K562 (cell line): Measurements from ENCODE around the gene MSN. TPM values are rescaled to one million over a fixed set of nuclear protein-coding genes. Genes with fewer than 3 reads are reported as not detected.

Experiments used
- ARHGAP35 ChIP-seq: fragments of 450-650 bp; IDR thresholded peaks from 2 replicates; pipeline ENCODE4 v1.6.1; 2018; ENCODE audit not compliant: partially characterized antibody
- ATF7 ChIP-seq: fragments of 450-650 bp; IDR thresholded peaks from 2 replicates; pipeline ENCODE4 v1.7.1; 2014; ENCODE audit warnings: mild to moderate bottlenecking, moderate library complexity
- BCOR ChIP-seq: fragments of 450-650 bp; IDR thresholded peaks from 2 replicates; pipeline ENCODE4 v1.6.1; 2016
- CBFA2T2 ChIP-seq: fragments of 450-650 bp; conservative IDR thresholded peaks from 2 replicates; pipeline ENCODE4 v1.6.1; 2017; ENCODE audit warnings: mild to moderate bottlenecking
- FOSL1 ChIP-seq: fragments of 200-800 bp; sonication (Bioruptor generic); conservative IDR thresholded peaks from 2 replicates; pipeline ENCODE4 v1.6.1; 2016; ENCODE audit warnings: missing genetic modification characterization, missing compliant biosample characterization
- GABPA ChIP-seq: fragments of 200-800 bp; sonication (Bioruptor generic); conservative IDR thresholded peaks from 2 replicates; pipeline ENCODE4 v1.6.1; 2016; ENCODE audit warnings: low read depth, missing genetic modification characterization, missing compliant biosample characterization
- MAX ChIP-seq: sonication (generic); formaldehyde crosslinking; IDR thresholded peaks from 2 replicates; pipeline ENCODE4 v1.9.0; 2022; ENCODE audit warnings: mild to moderate bottlenecking, missing genetic modification reagents
- NCOR1 ChIP-seq: fragments of 450-650 bp; IDR thresholded peaks from 2 replicates; pipeline ENCODE4 v1.6.1; 2016; ENCODE audit warnings: mild to moderate bottlenecking, moderate library complexity
- ZNF277 ChIP-seq: fragments of 250-450 bp; sonication (Bioruptor Pico); IDR thresholded peaks from 2 replicates; pipeline ENCODE4 v1.8.0; 2022; ENCODE audit warnings: inconsistent platforms, mild to moderate bottlenecking, moderate library complexity, borderline replicate concordance
- ZNF316 ChIP-seq: fragments of 450-650 bp; IDR thresholded peaks from 2 replicates; pipeline ENCODE4 v1.6.1; 2016
- ZNF592 ChIP-seq: fragments of 450-650 bp; IDR thresholded peaks from 2 replicates; pipeline ENCODE4 v1.6.1; 2017; ENCODE audit warnings: antibody characterized with exemption, mild to moderate bottlenecking
- polyA plus RNA-seq, 8 experiments: library from polyadenylated mRNA; depleted of rRNA in 4 of 8; stranded (reverse) in 5 of 8; unstranded in 3 of 8; fragments of >200 nt; fragmentation: Nextera tagmentation in 2 of 8; fragmentation: Illumina TruSeq in 1 of 8; extraction: Ambion mirVana in 2 of 8; extraction: Trizol in 1 of 8; gene quantifications; 2 replicates each; pipeline versions ENCODE4 v1.2.1 to v1.2.3, GENCODE V29; 2011 to 2014; ENCODE audit warnings: inconsistent platforms in 1 of 8, missing spikeins in 1 of 8
- total RNA-seq, 7 experiments: library from RNA; depleted of rRNA in 6 of 7; stranded (reverse); fragments of >200 nt in 6 of 7; fragmentation: Illumina TruSeq in 2 of 7; extraction: Trizol in 2 of 7; gene quantifications; 2 replicates each; pipeline versions ENCODE4 v1.2.1 to v1.2.3, GENCODE V29; 2011 to 2021; ENCODE audit warnings: low replicate concordance in 1 of 7
- TF ChIP-seq, protein P1 (sequence below): sonication (generic); formaldehyde crosslinking; IDR thresholded peaks from 2 replicates; pipeline ENCODE4 v1.8.0; 2022; ENCODE audit warnings: mild to moderate bottlenecking, missing genetic modification reagents, borderline replicate concordance

The MSN gene
- total and polyA plus RNA-seq, 9 of the 15 experiments (the other 6 are each of a cell fraction or from before 2014, with no cell fraction given) = 128 to 486 (median 237) TPM

DNA sequence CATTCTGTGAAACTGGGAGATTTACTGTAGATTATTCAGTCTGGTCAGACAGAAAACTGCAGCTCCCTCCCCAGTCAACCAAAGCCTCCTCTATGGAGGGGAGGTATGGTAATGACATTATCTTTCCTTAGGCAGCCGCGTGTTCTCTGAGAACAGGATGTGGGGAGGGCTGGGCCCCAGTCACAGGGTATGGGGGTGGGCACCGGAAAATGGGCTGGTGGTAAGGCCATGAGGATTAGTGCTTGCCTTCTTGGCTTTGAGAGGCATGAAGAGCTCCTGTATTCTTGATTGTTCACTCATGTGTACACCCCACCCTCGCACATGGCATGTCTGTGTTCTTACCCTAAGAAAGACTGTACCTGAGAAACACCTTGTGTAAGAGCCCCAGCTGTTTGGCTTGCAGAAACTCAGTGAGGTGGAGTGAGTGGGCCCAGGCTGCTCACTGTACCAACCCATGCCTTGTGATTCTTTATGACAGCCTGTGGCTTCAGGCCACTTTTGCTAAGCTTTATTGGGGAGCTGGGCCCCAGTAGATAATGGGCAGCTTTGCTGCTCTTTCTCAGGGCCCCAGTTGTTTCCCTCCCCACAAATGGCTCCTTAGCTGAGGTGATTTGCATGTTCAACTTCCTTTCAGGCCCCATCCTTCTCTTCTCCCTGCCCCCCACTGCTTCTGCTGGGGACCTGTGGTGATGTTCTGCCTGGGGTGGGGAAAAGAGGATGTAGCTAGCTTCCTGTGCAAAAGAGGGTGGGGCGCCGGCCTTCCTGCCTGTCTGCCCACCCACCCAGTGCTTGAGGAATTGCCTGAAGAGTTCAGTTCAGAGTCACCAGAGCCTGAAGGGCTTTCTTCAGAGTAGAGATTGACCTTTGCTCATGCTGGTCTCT lies 30.7 kb downstream of the MSN start (continued):
- no peak for TF ChIP-seq BCOR
- TF ChIP-seq ATF7 = no peak
- TF ChIP-seq ZNF277 (CRISPR knock-in tag) = no peak
- TF ChIP-seq NCOR1 = peak; percentile 53; the same call in 1 of the 2 replicates
- peak; percentile 64; the same call in 1 of the 2 replicates for TF ChIP-seq ZNF592
- TF ChIP-seq, protein P1, sequence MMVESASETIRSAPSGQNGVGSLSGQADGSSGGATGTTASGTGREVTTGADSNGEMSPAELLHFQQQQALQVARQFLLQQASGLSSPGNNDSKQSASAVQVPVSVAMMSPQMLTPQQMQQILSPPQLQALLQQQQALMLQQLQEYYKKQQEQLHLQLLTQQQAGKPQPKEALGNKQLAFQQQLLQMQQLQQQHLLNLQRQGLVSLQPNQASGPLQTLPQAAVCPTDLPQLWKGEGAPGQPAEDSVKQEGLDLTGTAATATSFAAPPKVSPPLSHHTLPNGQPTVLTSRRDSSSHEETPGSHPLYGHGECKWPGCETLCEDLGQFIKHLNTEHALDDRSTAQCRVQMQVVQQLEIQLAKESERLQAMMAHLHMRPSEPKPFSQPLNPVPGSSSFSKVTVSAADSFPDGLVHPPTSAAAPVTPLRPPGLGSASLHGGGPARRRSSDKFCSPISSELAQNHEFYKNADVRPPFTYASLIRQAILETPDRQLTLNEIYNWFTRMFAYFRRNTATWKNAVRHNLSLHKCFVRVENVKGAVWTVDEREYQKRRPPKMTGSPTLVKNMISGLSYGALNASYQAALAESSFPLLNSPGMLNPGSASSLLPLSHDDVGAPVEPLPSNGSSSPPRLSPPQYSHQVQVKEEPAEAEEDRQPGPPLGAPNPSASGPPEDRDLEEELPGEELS = no peak
- no peak for TF ChIP-seq ARHGAP35
- 0 out of 2 replicates have a peak, but pooled peaks have one; percentile 36 for TF ChIP-seq CBFA2T2
- no peak for TF ChIP-seq MAX (CRISPR knock-in tag)
- no peak for TF ChIP-seq ZNF316
- TF ChIP-seq GABPA (tag) = peak; percentile 58
- no peak for TF ChIP-seq FOSL1 (tag)
